GM12873 (cell line): ENCODE measurements around the gene SMAD3.

Source experiments
- TF ChIP-seq, protein P1 (sequence below): IDR thresholded peaks from 2 replicates; pipeline ENCODE4 v1.5.1; 2012; ENCODE audit warnings: low read depth, mild to moderate bottlenecking, moderate library complexity, low read length, control low read depth; ENCODE audit not compliant: insufficient read depth; ENCODE audit errors: missing control alignments

Gene SMAD3

DNA sequence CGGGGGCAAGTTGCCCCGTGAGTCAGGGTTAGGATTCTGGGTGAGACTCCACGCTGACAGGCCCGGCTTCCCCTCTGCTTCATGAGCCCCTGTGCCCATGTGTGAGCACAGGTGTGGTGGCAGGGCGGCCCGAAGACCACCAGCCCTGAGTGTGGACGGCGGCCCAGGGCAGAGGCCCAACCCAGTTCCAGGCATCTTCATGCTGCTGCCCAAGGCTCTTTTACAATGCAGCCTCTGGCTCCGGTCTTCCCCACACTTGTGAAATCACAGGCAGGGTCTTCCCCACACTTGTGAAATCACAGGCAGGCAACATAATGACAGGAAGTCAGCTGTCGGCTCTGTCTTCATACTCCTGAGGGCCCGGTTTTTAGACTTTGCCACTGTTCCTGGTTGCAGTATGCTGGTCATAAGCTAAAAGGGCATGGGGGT is 110.3 kb downstream of the SMAD3 start:
- TF ChIP-seq, protein P1, sequence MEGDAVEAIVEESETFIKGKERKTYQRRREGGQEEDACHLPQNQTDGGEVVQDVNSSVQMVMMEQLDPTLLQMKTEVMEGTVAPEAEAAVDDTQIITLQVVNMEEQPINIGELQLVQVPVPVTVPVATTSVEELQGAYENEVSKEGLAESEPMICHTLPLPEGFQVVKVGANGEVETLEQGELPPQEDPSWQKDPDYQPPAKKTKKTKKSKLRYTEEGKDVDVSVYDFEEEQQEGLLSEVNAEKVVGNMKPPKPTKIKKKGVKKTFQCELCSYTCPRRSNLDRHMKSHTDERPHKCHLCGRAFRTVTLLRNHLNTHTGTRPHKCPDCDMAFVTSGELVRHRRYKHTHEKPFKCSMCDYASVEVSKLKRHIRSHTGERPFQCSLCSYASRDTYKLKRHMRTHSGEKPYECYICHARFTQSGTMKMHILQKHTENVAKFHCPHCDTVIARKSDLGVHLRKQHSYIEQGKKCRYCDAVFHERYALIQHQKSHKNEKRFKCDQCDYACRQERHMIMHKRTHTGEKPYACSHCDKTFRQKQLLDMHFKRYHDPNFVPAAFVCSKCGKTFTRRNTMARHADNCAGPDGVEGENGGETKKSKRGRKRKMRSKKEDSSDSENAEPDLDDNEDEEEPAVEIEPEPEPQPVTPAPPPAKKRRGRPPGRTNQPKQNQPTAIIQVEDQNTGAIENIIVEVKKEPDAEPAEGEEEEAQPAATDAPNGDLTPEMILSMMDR, result no peak

DNA sequence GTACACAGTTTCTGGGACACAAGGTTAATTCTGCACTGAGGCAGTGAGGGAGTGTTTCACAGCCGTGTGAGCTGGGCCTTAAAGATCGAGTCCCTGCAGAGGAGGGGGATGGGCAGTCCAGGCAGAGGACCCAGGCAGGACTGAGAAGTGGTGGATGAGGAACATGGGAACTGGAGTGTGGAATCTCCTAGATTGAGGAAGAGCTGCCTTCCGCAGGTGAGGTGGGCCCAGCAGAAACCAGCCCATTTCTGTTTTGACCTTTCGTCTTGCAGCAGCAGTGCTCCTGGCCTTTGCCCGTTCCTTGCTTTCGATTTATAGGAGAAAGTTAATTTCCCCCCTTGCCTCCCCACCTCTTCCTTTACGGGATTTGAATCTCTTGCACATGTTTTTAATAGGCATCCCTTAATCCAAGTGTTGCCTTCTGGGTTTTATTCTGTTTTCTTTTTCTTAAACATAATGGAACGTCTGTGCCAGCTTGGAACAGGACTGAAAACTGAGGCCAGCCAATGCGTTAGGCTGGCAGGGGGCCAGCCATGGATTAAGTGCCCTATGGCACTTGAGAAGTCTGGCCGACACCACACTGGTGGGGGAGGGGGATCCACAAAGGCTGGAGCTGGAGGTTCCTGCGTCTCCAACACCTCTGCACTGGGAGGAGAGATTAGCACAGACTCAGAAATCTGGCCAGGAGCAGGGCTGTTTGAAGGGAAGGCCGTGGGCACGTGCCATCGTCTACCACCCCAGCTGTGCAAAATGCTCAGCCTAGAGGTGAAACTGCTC is 111.0 kb downstream of the SMAD3 start:
- TF ChIP-seq, protein P1, result no peak

DNA sequence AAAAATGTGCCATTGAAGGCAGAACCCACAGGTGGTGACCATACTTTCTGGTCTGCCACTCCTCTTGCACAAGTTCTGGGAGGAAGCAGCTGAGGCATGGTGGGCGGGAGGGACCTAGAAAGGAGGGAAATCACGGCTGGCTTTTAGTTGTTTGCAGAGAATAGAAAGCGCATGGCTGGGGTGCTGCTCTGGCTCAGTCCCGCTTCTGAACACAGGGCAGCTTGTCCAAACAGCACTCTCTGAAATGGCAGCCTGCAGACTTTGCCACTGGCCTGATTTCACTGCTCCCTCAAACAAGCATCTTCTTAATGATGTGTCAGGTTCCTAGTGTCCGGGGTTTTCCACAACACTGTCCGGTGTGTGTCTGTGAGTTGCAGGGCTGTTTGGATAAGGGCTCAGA is 112.3 kb downstream of the SMAD3 start:
- TF ChIP-seq, protein P1, result no peak

DNA sequence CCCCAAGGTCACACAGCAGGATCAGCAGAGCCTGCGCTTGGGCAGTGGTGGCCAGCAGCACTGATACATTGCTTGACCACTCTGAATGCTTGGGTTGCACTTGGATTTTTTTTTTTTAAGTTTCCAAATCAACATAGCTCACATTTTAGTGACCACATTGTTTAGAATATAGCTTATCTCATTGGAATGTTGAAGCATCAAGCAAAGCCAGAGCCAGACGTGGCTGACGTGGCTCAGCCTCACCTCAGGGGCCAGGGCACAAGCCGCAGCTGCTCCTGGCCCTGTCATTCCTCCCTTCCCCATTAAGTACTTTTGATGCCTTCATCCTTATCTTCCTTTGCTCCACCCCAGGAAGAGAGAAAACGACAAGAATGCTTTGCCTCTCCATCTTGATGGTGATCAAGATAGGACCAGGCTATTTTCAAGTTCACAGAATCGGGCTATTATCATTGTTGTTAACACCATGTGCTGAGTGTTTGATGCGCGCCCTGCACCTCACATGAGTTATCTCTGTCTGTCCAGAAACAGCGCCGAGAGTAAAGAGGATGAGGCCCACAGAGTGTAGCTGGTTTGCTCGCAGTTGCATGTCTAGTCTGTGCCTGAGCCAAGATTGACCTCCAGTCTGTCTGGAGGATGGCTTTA is 113.3 kb downstream of the SMAD3 start:
- TF ChIP-seq, protein P1, result no peak

DNA sequence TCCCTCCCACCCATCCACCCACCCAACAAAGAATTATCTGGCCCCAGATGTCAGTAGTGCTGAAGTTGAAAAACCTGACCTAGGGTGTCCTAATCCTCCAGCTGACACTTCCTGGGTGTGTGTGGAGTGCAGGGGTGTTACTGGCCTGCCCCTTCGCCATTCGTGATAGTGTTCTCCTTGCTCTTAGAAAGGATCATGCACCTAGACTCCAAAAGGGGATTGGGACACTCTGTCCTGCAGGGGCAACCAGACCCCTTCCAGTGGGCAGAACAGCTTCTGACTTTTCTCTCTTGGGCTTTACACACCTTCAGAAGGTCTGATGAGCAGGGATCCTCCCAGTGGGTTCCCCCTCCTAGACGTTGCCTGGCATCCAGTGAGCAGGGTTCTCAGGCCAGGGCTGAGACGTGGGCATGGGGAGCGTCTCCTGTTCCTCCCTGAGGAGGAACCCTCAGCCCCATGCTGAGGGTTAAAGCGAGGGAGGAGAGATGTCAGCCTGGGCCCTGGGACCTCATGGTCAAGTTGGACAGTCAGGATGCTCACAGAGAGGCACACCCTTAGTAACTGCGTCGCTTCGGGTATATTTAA is 114.1 kb downstream of the SMAD3 start:
- TF ChIP-seq, protein P1, result no peak

DNA sequence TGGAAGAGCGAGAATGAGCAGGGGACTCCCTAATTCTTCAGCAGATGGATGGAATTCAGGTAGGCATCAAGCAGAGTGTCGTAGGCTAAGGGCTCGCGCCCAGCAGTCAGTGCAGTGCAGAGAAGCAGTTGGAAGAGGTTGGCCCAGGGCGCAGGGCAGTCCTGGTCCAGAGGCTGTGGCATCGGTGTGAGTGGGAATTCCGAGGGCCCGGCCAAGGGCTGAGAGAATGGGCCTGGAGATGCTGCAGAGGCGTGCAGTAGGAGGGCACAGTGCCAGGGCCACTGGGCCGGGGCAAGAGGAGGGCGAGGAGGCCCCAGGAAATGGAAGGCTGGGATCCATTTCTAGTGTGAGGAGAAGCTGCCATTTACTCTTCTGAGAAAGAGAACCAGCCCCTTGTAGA is 114.6 kb downstream of the SMAD3 start:
- TF ChIP-seq, protein P1, result no peak

DNA sequence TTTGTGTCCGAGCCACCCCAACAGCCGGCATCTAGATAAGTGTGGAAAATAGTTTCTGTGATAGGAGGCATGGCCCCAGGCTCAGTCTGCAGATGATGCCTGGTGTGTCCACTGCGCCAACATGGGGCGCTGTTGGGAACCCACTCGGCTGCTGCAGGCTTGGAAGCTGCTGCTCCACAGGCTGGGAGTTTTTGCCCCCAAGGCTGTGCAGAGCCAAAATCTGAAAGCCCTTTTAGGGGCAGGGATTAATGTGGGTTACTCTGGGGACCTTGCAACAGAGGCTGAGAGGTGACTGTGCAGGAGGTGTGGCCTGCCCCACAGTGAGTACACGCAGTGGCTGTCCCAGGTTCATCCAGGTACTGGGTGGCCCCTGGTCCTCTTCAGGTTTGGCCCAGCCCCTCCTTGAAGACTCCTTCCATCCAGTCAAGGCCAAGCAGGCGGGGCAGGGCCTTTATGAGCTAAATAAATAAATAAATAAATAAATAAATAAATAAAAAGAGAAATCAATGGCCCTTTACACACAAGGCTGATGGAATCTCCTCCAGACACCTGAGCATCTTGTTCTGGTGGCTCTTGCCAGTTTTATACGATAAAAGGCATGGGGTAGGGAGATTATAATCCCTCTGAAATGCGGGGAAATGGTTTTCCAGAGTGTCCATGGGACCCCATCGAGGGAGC is 115.3 kb downstream of the SMAD3 start:
- TF ChIP-seq, protein P1, result peak; percentile 15
